ENCODE results near the gene EGFL8. TPM values are rescaled to one million over a fixed set of nuclear protein-coding genes. Genes with fewer than 3 reads are reported as not detected.

Gene EGFL8
- total and polyA plus RNA-seq, 9 of the 15 experiments (the other 6 are each of a cell fraction or from before 2014, with no cell fraction given), result 2.2 to 47.4 (median 14.2) TPM

DNA sequence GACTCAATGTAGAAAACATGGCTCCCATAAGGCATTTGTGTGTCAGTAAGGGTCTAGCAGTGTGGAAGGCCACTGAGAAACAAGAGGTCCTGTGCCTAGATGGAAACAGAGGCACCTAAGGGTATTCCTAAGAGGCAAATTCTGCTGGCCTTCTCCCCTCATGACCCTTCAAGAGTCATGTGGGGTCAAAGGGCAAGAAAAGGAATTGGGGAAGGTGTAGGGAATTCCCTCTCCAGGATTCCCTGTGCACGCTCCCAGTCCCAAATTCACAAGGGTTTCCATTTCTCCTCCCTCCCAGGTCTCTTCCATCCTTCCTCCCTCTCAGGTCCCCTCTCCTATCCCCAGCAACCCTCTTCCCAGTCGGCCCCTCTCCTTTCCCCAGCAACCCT is 10.9 kb downstream of the EGFL8 start (continued):
- TF ChIP-seq, protein P1, sequence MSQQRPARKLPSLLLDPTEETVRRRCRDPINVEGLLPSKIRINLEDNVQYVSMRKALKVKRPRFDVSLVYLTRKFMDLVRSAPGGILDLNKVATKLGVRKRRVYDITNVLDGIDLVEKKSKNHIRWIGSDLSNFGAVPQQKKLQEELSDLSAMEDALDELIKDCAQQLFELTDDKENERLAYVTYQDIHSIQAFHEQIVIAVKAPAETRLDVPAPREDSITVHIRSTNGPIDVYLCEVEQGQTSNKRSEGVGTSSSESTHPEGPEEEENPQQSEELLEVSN (IDR thresholded peaks at IDR 0.05; ENCODE audit: borderline replicate concordance in 1 of 2, extremely low read depth in 1 of 2, insufficient read depth in 1 of 2, insufficient read length in 1 of 2, low read depth in 1 of 2, low read length in 1 of 2, poor library complexity in 1 of 2, severe bottlenecking in 1 of 2), result no peak
- TF ChIP-seq MIER1 (IDR thresholded peaks at IDR 0.05; ENCODE audit: low read depth) (0 out of 2 replicates have a peak, but pooled peaks have one; percentile 36), POU5F1 (IDR thresholded peaks at IDR 0.05; ENCODE audit: borderline replicate concordance, low read depth, low read length, partially characterized antibody) (no peak), NFIC (IDR thresholded peaks at IDR 0.05) (no peak), ZEB2 (IDR thresholded peaks at IDR 0.05) (no peak), HIVEP1 (CRISPR knock-in tag; IDR thresholded peaks at IDR 0.05) (0 out of 2 replicates have a peak, but pooled peaks have one; percentile 4), HDAC1 (IDR thresholded peaks at IDR 0.05) (peak in 1 of 2 experiments; percentile 57; a peak in 1 of 4 replicates), MAFG (tag; conservative IDR thresholded peaks at IDR 0.05) (no peak), TRIM24 (IDR thresholded peaks at IDR 0.05) (no peak), HNRNPUL1 (IDR thresholded peaks at IDR 0.05; ENCODE audit: low read length) (no peak), ZNF263 (CRISPR knock-in tag; IDR thresholded peaks at IDR 0.05; ENCODE audit: borderline replicate concordance) (peak; percentile 50), SIN3A (IDR thresholded peaks at IDR 0.05; ENCODE audit: borderline replicate concordance in 2 of 2, control insufficient read depth in 1 of 2, low read depth in 2 of 2, low read length in 2 of 2) (peak in 1 of 2 experiments; percentile 43; a peak in 1 of 4 replicates), NR2C2 (CRISPR knock-in tag; IDR thresholded peaks at IDR 0.05) (peak; percentile 46; the same call in 1 of the 2 replicates), NR2C2 (tag; IDR thresholded peaks at IDR 0.05) (peak; percentile 95), PCBP2 (IDR thresholded peaks at IDR 0.05; ENCODE audit: low read depth, low read length, poor library complexity, severe bottlenecking) (peak; percentile 13), ZNF316 (IDR thresholded peaks at IDR 0.05) (no peak), ZNF551 (CRISPR knock-in tag; IDR thresholded peaks at IDR 0.05) (no peak)
- TF ChIP-seq, protein P2, sequence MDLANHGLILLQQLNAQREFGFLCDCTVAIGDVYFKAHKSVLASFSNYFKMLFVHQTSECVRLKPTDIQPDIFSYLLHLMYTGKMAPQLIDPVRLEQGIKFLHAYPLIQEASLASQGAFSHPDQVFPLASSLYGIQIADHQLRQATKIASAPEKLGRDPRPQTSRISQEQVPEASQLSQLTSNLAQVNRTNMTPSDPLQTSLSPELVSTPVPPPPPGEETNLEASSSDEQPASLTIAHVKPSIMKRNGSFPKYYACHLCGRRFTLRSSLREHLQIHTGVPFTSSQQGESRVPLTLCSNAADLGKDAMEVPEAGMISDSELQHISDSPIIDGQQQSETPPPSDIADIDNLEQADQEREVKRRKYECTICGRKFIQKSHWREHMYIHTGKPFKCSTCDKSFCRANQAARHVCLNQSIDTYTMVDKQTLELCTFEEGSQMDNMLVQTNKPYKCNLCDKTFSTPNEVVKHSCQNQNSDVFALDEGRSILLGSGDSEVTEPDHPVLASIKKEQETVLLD (IDR thresholded peaks at IDR 0.05), result no peak
- TF ChIP-seq, protein P3, sequence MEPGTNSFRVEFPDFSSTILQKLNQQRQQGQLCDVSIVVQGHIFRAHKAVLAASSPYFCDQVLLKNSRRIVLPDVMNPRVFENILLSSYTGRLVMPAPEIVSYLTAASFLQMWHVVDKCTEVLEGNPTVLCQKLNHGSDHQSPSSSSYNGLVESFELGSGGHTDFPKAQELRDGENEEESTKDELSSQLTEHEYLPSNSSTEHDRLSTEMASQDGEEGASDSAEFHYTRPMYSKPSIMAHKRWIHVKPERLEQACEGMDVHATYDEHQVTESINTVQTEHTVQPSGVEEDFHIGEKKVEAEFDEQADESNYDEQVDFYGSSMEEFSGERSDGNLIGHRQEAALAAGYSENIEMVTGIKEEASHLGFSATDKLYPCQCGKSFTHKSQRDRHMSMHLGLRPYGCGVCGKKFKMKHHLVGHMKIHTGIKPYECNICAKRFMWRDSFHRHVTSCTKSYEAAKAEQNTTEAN (CRISPR knock-in tag; IDR thresholded peaks at IDR 0.05), result no peak
- TF ChIP-seq, protein P4, sequence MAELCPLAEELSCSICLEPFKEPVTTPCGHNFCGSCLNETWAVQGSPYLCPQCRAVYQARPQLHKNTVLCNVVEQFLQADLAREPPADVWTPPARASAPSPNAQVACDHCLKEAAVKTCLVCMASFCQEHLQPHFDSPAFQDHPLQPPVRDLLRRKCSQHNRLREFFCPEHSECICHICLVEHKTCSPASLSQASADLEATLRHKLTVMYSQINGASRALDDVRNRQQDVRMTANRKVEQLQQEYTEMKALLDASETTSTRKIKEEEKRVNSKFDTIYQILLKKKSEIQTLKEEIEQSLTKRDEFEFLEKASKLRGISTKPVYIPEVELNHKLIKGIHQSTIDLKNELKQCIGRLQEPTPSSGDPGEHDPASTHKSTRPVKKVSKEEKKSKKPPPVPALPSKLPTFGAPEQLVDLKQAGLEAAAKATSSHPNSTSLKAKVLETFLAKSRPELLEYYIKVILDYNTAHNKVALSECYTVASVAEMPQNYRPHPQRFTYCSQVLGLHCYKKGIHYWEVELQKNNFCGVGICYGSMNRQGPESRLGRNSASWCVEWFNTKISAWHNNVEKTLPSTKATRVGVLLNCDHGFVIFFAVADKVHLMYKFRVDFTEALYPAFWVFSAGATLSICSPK (IDR thresholded peaks at IDR 0.05; ENCODE audit: borderline replicate concordance), result no peak
- TF ChIP-seq, protein P5, sequence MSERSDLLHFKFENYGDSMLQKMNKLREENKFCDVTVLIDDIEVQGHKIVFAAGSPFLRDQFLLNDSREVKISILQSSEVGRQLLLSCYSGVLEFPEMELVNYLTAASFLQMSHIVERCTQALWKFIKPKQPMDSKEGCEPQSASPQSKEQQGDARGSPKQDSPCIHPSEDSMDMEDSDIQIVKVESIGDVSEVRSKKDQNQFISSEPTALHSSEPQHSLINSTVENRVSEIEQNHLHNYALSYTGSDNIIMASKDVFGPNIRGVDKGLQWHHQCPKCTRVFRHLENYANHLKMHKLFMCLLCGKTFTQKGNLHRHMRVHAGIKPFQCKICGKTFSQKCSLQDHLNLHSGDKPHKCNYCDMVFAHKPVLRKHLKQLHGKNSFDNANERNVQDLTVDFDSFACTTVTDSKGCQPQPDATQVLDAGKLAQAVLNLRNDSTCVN (CRISPR knock-in tag; IDR thresholded peaks at IDR 0.05), result peak; percentile 85

All from K562 (cell line).